Activated CD4-positive, alpha-beta memory T cell treated with anti-CD3 and anti-CD28 coated beads, Interleukin-2, amount 10 ng/mL, durations not matched to agents 7 days and 5 days (primary cell): ENCODE data around the gene TMEM135. TPM values are rescaled to one million over a fixed set of nuclear protein-coding genes. Genes with fewer than 3 reads are reported as not detected.

Source experiments
- CTCF ChIA-PET: fragments of 350-600 bp; sonication (Branson Sonifier 250); formaldehyde crosslinking; loops from one replicate; lab custom pipeline; 2021; ENCODE audit warnings: antibody characterized with exemption, inconsistent platforms; lab: Charles Lee
- POLR2A ChIA-PET: fragments of 350-600 bp; sonication (Branson Sonifier 250); formaldehyde crosslinking; loops from one replicate; lab custom pipeline; 2021; ENCODE audit warnings: antibody characterized with exemption; lab: Charles Lee
- DNase-seq: peaks from one replicate; pipeline ENCODE4 v3.0.0-alpha.2; 2020
- H3K27ac Mint-ChIP-seq: one replicate; pipeline ENCODE4 v1.8.0; 2021; ENCODE audit warnings: mild to moderate bottlenecking, mixed read lengths
- H3K27me3 Mint-ChIP-seq: one replicate; pipeline ENCODE4 v1.8.0; 2021; ENCODE audit warnings: mixed read lengths
- H3K36me3 Mint-ChIP-seq: one replicate; pipeline ENCODE4 v1.8.0; 2021; ENCODE audit warnings: low read depth, mixed read lengths
- H3K4me1 Mint-ChIP-seq: one replicate; pipeline ENCODE4 v1.8.0; 2021; ENCODE audit warnings: mixed read lengths
- H3K4me3 Mint-ChIP-seq: one replicate; pipeline ENCODE4 v1.8.0; 2021; ENCODE audit warnings: mild to moderate bottlenecking, mixed read lengths
- H3K9me3 Mint-ChIP-seq: one replicate; pipeline ENCODE4 v1.8.0; 2021; ENCODE audit warnings: mixed read lengths
- total RNA-seq, 2 experiments: library from RNA; stranded (reverse); gene quantifications; one replicate each; pipeline ENCODE4 v1.2.3, GENCODE V29; 2021

TMEM135 gene
- total RNA-seq, 2 experiments from 2014 or later = 38.3 to 46.9 TPM

DNA sequence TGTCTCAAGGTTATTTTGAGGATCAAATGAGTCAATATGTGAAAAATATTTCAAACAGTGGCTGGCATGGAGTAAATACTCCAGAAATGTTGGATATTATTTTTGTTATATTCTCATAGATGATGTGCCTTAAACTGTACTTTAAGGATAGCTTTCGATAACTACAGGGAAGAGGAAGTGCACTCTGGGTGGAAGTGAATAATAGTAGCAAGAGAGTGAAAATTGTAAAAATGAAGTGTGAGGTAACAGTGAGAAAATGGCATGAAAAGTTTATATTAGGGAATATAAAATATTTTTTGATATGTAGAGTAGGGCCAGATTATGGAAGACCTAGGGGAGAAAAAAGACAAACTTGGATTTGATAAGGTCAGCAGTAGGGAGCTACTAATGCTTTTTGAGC, 258.9 kb downstream of the TMEM135 start:
- no peak for DNase-seq
- Mint-ChIP-seq H3K9me3 (no peaks in the 10 kb centered on the region), H3K4me1 (peaks cover 12% of the 10 kb centered on the region), H3K27me3 (no peaks in the 10 kb centered on the region), H3K36me3 (peaks cover 7% of the 10 kb centered on the region), H3K27ac (no peak overlapping the region), H3K4me3 (no peak overlapping the region)
- ChIA-PET CTCF (interaction anchor here (1.4 kb wide), 1 partner anchor 199 kb away, joined by 4 read pairs; no protein-coding TSS in a partner anchor), POLR2A (no interaction called here)

DNA sequence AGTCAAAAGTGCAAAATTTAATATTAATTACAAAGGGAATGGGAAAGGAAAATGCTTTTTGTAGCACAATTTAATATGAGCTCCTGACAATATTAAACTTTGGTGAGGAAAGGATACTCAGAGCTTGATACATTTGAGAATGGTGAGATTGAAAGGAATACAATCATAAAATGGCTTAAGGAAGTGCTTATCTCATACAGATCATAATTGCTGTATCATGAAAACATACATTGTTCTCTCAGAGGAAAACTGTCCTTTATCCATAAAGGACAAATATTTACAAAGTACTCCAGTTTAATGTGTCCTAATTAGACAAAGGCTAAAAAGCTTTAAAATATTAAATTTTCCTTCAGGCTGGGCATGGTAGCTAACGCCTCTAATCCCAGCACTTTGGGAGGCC, 260.4 kb downstream of the TMEM135 start:
- H3K4me3 Mint-ChIP-seq = no peak overlapping the region
- H3K36me3 Mint-ChIP-seq = peaks cover 7% of the 10 kb centered on the region
- H3K27me3 Mint-ChIP-seq = no peaks in the 10 kb centered on the region
- peaks cover 12% of the 10 kb centered on the region for H3K4me1 Mint-ChIP-seq
- no peaks in the 10 kb centered on the region for H3K9me3 Mint-ChIP-seq
- CTCF ChIA-PET = no interaction called here
- H3K27ac Mint-ChIP-seq = no peak overlapping the region
- DNase-seq = no peak
- POLR2A ChIA-PET = no interaction called here

DNA sequence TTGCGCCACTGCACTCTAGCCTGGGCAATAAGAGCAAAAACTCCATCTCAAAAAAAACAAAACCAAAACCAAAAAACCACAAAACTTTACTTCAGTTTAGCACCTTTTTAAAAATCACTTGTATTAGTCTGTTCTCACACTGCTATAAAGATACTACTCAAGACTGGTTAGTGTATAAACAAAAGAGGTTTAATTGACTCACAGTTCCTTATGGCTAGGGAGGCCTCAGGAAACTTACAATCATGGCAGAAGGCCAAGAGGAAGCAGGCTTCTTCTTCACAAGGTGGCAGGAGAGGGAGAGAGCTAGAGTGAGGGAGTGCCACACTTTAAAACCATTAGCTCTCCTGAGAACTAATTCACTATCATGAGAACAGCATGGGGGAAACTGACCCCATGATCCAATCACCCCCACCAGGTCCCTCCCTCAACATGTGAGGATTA, 261.3 kb downstream of the TMEM135 start:
- ChIA-PET POLR2A (no interaction called here), CTCF (interaction anchor here (0.6 to 1.4 kb wide), 3 partner anchors 8 to 360 kb away, joined by 3 to 5 read pairs (median 4); no protein-coding TSS in a partner anchor)
- H3K27me3 Mint-ChIP-seq = no peaks in the 10 kb centered on the region
- no peak overlapping the region for H3K27ac Mint-ChIP-seq
- H3K4me1 Mint-ChIP-seq = peaks cover 12% of the 10 kb centered on the region
- no peaks in the 10 kb centered on the region for H3K9me3 Mint-ChIP-seq
- H3K36me3 Mint-ChIP-seq = peaks cover 7% of the 10 kb centered on the region
- DNase-seq = no peak
- H3K4me3 Mint-ChIP-seq = no peak overlapping the region

DNA sequence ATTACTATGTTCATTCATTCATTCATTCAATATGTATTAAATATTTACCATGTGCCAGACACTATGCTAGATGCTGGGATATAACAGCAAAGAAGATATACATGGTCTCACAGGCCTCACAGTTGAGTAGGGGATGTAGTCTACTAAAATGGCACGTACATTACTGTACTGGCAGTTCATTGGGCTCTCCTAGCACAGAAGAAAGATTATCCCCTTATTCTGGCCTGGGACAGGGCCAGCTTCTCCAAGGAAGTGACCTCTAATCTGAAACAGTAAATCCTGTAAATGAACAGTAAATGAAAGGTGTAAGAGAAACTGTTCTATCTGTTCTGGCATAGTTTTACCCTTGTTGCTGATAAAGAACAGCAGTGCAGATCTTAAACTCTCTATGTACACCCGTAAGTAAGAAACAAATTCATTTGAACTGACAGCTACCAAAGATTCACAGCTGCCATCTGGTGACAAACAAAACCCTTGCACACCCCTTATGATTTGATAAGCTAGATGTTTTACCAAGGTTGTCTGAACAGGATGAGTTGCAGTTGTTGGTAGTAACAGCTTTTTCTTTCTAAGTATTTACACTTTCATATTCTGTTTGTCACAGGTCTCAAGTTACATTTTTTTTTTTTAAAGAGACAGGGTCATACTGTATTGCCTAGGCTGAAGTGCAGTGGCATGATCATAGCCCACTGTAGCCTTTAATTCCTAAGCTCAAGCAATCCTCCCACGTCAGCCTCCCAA, 263.1 kb downstream of the TMEM135 start:
- Mint-ChIP-seq H3K9me3 (no peaks in the 10 kb centered on the region), H3K27ac (no peak overlapping the region), H3K36me3 (peaks cover 7% of the 10 kb centered on the region), H3K27me3 (no peaks in the 10 kb centered on the region), H3K4me3 (no peak overlapping the region), H3K4me1 (peaks cover 12% of the 10 kb centered on the region)
- no peak for DNase-seq
- POLR2A ChIA-PET = no interaction called here
- CTCF ChIA-PET = interaction anchor here (0.6 to 1.7 kb wide), 3 partner anchors 306 to 364 kb away, joined by 3 to 8 read pairs (median 5); no protein-coding TSS in a partner anchor

DNA sequence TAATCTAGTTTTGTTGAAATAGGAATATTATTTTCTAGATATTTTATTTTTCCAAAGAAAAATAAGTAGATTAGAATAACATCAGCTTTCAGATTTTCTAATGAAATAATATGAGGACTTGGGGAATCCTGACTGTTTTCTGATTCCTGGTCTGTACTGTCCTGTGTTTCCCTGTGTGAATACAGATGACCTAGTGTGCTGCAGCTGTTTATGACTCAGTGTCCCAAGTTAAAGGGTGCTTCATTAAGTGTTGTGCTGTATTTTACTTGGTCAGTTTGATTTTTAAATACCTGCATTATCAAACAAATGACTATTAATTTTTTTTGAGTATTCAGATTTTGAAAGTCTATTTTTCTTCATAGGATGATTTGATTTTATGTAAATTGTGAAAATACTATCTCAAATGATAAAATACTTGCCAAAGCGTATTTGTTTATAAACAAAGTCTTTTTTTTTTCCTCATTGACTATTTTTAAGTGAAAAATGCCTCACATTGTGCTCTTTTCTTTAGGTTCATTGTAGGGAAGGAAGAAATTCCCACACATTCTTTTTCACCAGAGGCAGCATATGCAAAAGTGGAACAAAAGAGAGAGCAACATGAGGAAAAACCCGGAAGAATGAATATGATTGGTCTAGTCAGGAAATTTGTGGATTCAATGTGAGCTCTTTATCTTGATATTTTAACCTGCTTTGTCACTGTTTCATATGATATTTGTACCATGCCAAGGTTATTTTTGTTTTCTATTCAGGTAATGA, 264.2 kb downstream of the TMEM135 start:
- no peaks in the 10 kb centered on the region for H3K9me3 Mint-ChIP-seq
- peaks cover 12% of the 10 kb centered on the region for H3K4me1 Mint-ChIP-seq
- no peak overlapping the region for H3K27ac Mint-ChIP-seq
- H3K36me3 Mint-ChIP-seq = peaks cover 3% of the 10 kb centered on the region
- POLR2A ChIA-PET = no interaction called here
- no peaks in the 10 kb centered on the region for H3K27me3 Mint-ChIP-seq
- CTCF ChIA-PET = interaction anchor here (1.2 to 1.7 kb wide), 2 partner anchors 307 to 362 kb away, joined by 3 to 8 read pairs; no protein-coding TSS in a partner anchor
- H3K4me3 Mint-ChIP-seq = no peak overlapping the region
- DNase-seq = no peak

GRCh38 chr11:87304412-87304811, 266.7 kb downstream of the TMEM135 start:
- no peak overlapping the region for H3K27ac Mint-ChIP-seq
- DNase-seq = no peak
- CTCF ChIA-PET = no interaction called here
- POLR2A ChIA-PET = interaction anchor here (0.7 kb wide), 1 partner anchor 310 kb away, joined by 3 read pairs; no protein-coding TSS in a partner anchor
- peaks cover 3% of the 10 kb centered on the region for H3K36me3 Mint-ChIP-seq
- H3K4me1 Mint-ChIP-seq = peaks cover 6% of the 10 kb centered on the region
- no peaks in the 10 kb centered on the region for H3K27me3 Mint-ChIP-seq
- H3K4me3 Mint-ChIP-seq = no peak overlapping the region
- H3K9me3 Mint-ChIP-seq = no peaks in the 10 kb centered on the region

DNA sequence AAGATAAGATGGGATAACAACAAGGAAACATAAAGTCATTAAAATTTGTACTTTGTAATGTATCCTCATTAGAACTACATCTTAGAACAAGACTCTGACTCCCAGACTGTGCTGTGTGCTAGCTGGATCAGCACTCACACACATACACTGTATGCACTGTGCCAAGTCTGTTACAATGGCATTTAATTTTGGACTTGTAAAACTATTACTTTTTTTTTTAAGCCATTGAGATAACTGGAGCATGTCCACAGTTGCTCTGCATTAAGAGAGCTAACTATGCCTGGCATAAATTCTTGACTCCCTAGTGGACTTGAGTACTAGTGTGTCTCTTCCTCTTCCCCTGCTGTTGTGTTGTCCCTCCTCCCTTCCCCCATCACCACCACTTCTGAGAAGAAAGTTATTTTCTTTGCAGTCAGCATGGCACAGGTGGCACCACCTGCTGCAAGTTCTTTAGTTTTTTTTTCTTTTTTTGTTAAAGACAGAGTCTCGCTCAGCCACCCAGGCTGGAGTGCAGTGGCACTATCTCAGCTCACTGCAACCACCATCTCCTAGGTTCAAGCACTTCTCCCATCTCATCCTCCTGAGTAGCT, 268.6 kb downstream of the TMEM135 start:
- Mint-ChIP-seq H3K27ac (no peak overlapping the region), H3K27me3 (no peaks in the 10 kb centered on the region), H3K9me3 (no peaks in the 10 kb centered on the region), H3K4me3 (no peak overlapping the region), H3K36me3 (peaks cover 6% of the 10 kb centered on the region), H3K4me1 (no peaks in the 10 kb centered on the region)
- ChIA-PET CTCF (interaction anchor here (1.1 kb wide), 1 partner anchor 16 kb away, joined by 3 read pairs; no protein-coding TSS in a partner anchor), POLR2A (no interaction called here)
- DNase-seq = no peak

DNA sequence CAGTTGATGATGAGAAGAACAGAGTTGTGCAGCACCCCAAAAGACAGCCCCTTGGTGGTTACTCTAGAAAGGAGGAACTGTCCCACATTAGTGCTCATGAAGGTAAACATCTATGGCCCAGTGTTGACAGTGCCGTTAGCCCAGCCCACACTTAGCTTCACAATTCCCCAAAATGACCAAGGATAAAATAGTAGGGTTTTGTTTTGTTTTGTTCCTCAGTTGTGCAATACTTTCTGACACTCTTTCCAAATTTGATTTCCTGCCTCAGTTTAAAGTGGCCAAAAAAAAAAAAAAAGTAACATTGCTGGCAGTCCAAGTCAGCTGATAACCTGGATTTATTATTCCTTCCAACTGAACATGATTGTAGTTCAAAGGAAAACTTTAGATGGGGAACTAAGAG, 269.4 kb downstream of the TMEM135 start:
- no peaks in the 10 kb centered on the region for H3K9me3 Mint-ChIP-seq
- H3K36me3 Mint-ChIP-seq = peaks cover 6% of the 10 kb centered on the region
- CTCF ChIA-PET = no interaction called here
- no peak for DNase-seq
- no peaks in the 10 kb centered on the region for H3K4me1 Mint-ChIP-seq
- H3K4me3 Mint-ChIP-seq = no peak overlapping the region
- no peaks in the 10 kb centered on the region for H3K27me3 Mint-ChIP-seq
- POLR2A ChIA-PET = no interaction called here
- H3K27ac Mint-ChIP-seq = no peak overlapping the region

DNA sequence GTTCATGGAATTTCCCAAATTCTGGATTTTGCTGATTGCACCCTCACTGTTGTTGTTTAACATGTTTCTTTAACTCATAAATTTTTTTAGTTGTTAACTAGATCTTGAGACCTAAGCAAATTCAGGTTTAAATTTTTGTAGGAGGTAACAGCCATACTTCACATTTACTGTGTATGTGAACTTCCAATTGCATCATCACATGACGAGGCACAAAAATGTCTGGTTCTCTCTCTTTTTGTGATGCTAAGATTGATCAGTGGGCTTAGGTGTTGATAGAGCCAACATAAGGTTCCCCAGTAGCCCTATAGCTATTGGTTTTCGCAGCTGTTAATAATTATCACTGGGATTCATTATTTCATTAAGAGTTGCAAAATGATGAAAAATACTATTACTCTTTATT, 277.5 kb downstream of the TMEM135 start:
- no peak overlapping the region for H3K27ac Mint-ChIP-seq
- ChIA-PET POLR2A (no interaction called here), CTCF (no interaction called here)
- peaks cover 3% of the 10 kb centered on the region for H3K36me3 Mint-ChIP-seq
- no peaks in the 10 kb centered on the region for H3K27me3 Mint-ChIP-seq
- no peak overlapping the region for H3K4me3 Mint-ChIP-seq
- DNase-seq = no peak
- no peaks in the 10 kb centered on the region for H3K9me3 Mint-ChIP-seq
- H3K4me1 Mint-ChIP-seq = no peaks in the 10 kb centered on the region

DNA sequence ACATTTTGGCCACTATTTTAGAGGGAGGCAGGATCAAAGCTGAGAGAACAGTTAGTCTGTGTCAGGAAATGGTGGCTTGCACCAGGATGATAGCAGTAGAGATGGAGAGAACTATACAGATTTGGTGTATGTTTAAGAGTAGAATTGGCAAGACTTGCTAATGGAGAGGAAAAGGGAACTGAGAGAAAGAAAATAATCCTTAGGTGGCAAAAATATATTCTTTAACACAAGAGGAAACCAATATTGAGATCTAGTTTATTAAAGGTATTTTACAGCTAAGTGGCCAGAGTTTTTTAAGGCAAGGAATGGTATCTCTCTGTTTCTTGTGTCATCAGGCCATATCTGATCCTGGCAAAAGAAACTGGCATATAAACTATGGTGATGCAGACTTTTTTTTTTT, 278.8 kb downstream of the TMEM135 start:
- DNase-seq = no peak
- Mint-ChIP-seq H3K27me3 (no peaks in the 10 kb centered on the region), H3K9me3 (no peaks in the 10 kb centered on the region), H3K4me3 (no peak overlapping the region), H3K27ac (no peak overlapping the region), H3K4me1 (no peaks in the 10 kb centered on the region), H3K36me3 (peaks cover 3% of the 10 kb centered on the region)
- ChIA-PET POLR2A (interaction anchor here (0.6 kb wide), 1 partner anchor 360 kb away, joined by 3 read pairs; no protein-coding TSS in a partner anchor), CTCF (no interaction called here)

- no peak overlapping the region for H3K4me3 Mint-ChIP-seq
- DNase-seq = no peak
- POLR2A ChIA-PET = no interaction called here
- no peak overlapping the region for H3K27ac Mint-ChIP-seq
- no peaks in the 10 kb centered on the region for H3K27me3 Mint-ChIP-seq
- CTCF ChIA-PET = no interaction called here
- no peaks in the 10 kb centered on the region for H3K4me1 Mint-ChIP-seq
- H3K36me3 Mint-ChIP-seq = peaks cover 10% of the 10 kb centered on the region
- H3K9me3 Mint-ChIP-seq = no peaks in the 10 kb centered on the region
Measured at GRCh38 chr11:87317441-87317840, 279.7 kb downstream of the TMEM135 start.

DNA sequence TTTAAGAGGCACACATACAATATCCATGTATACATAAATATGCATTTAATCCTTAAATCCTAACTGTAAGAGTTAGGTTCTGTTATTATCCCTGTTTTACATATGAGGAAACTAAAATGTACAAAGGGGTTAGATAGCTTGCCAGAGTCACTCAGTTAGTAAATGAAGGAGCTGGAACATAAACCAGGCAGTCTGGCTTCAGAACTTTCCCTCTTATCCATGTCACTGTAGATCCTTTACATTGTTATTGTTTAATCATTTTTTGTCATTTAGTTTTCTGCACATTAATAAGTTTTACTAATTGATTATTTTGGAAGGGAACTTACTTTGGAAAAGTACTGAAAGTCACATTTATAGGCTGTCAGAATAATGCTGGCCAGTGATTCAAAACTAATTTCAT, 282.4 kb downstream of the TMEM135 start:
- no peak for DNase-seq
- H3K4me1 Mint-ChIP-seq = no peaks in the 10 kb centered on the region
- ChIA-PET POLR2A (no interaction called here), CTCF (no interaction called here)
- H3K27me3 Mint-ChIP-seq = no peaks in the 10 kb centered on the region
- no peak overlapping the region for H3K4me3 Mint-ChIP-seq
- H3K9me3 Mint-ChIP-seq = no peaks in the 10 kb centered on the region
- H3K27ac Mint-ChIP-seq = no peak overlapping the region
- peaks cover 10% of the 10 kb centered on the region for H3K36me3 Mint-ChIP-seq

GRCh38 chr11:87322568-87322967, 284.8 kb downstream of the TMEM135 start:
- Mint-ChIP-seq H3K27ac (no peak overlapping the region), H3K9me3 (no peaks in the 10 kb centered on the region), H3K4me1 (no peaks in the 10 kb centered on the region), H3K27me3 (no peaks in the 10 kb centered on the region), H3K4me3 (no peak overlapping the region), H3K36me3 (peaks cover 10% of the 10 kb centered on the region)
- POLR2A ChIA-PET = no interaction called here
- CTCF ChIA-PET = no interaction called here
- DNase-seq = no peak
